Central memory CD4-positive, alpha-beta T cell (primary cell): Measurements from ENCODE around the gene SPARCL1.
A peak's percentile ranks its signal among the peaks of the same experiment; 100 is the strongest.
"Not testable (repeated sequence)": the region's sequence is repeated elsewhere in the genome, so short reads cannot be mapped to it uniquely, and the experiment has no call there.

Source experiments
- DNase-seq: peaks from one replicate; pipeline ENCODE4 v3.0.0; 2022

The SPARCL1 gene

GRCh38 chr4:87499403-87500091 is 29.6 kb downstream of the SPARCL1 start:
- DNase-seq: no peak

- DNase-seq: no peak
Measured at GRCh38 chr4:87498446-87498900, 30.7 kb downstream of the SPARCL1 start.

GRCh38 chr4:87497578-87497977 is 31.6 kb downstream of the SPARCL1 start:
- DNase-seq: no peak

- no peak for DNase-seq
Measured at GRCh38 chr4:87497159-87497558, 32.0 kb downstream of the SPARCL1 start.

GRCh38 chr4:87493115-87493514 is 36.1 kb downstream of the SPARCL1 start:
- DNase-seq: no peak

- DNase-seq: not testable (repeated sequence)
Measured at GRCh38 chr4:87491851-87492250, 37.3 kb downstream of the SPARCL1 start.

GRCh38 chr4:87491436-87491835 is 37.7 kb downstream of the SPARCL1 start:
- DNase-seq: no peak

- no peak for DNase-seq
Measured at GRCh38 chr4:87490664-87491369, 38.4 kb downstream of the SPARCL1 start.

- no peak for DNase-seq
Measured at GRCh38 chr4:87489678-87490077, 39.5 kb downstream of the SPARCL1 start.

- DNase-seq: not testable (repeated sequence)
Measured at GRCh38 chr4:87488666-87489065, 40.5 kb downstream of the SPARCL1 start.

GRCh38 chr4:87483247-87483646 is 45.9 kb downstream of the SPARCL1 start:
- not testable (repeated sequence) for DNase-seq

- DNase-seq: no peak
Measured at GRCh38 chr4:87481377-87481776, 47.8 kb downstream of the SPARCL1 start.

- no peak for DNase-seq
Measured at GRCh38 chr4:87478732-87479250, 50.4 kb downstream of the SPARCL1 start.

- DNase-seq: no peak
Measured at GRCh38 chr4:87476934-87477333, 52.2 kb downstream of the SPARCL1 start.

GRCh38 chr4:87469390-87469789 is 59.8 kb downstream of the SPARCL1 start:
- DNase-seq: no peak

- peak; percentile 33 for DNase-seq
Measured at GRCh38 chr4:87465739-87466366, 63.3 kb downstream of the SPARCL1 start.

- DNase-seq: no peak
Measured at GRCh38 chr4:87462102-87462501, 67.1 kb downstream of the SPARCL1 start.

- no peak for DNase-seq
Measured at GRCh38 chr4:87461281-87461700, 67.9 kb downstream of the SPARCL1 start.

GRCh38 chr4:87458913-87459312 is 70.3 kb downstream of the SPARCL1 start:
- no peak for DNase-seq

- no peak for DNase-seq
Measured at GRCh38 chr4:87451537-87451936, 77.6 kb downstream of the SPARCL1 start.

- not testable (repeated sequence) for DNase-seq
Measured at GRCh38 chr4:87446375-87446774, 82.8 kb downstream of the SPARCL1 start.

GRCh38 chr4:87445964-87446363 is 83.2 kb downstream of the SPARCL1 start:
- no peak for DNase-seq

GRCh38 chr4:87444741-87445140 is 84.4 kb downstream of the SPARCL1 start:
- no peak for DNase-seq

- DNase-seq: no peak
Measured at GRCh38 chr4:87442889-87443288, 86.3 kb downstream of the SPARCL1 start.
